ENCODE measurements around the gene CHST15.

Gene CHST15, protein sequence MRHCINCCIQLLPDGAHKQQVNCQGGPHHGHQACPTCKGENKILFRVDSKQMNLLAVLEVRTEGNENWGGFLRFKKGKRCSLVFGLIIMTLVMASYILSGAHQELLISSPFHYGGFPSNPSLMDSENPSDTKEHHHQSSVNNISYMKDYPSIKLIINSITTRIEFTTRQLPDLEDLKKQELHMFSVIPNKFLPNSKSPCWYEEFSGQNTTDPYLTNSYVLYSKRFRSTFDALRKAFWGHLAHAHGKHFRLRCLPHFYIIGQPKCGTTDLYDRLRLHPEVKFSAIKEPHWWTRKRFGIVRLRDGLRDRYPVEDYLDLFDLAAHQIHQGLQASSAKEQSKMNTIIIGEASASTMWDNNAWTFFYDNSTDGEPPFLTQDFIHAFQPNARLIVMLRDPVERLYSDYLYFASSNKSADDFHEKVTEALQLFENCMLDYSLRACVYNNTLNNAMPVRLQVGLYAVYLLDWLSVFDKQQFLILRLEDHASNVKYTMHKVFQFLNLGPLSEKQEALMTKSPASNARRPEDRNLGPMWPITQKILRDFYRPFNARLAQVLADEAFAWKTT

DNA sequence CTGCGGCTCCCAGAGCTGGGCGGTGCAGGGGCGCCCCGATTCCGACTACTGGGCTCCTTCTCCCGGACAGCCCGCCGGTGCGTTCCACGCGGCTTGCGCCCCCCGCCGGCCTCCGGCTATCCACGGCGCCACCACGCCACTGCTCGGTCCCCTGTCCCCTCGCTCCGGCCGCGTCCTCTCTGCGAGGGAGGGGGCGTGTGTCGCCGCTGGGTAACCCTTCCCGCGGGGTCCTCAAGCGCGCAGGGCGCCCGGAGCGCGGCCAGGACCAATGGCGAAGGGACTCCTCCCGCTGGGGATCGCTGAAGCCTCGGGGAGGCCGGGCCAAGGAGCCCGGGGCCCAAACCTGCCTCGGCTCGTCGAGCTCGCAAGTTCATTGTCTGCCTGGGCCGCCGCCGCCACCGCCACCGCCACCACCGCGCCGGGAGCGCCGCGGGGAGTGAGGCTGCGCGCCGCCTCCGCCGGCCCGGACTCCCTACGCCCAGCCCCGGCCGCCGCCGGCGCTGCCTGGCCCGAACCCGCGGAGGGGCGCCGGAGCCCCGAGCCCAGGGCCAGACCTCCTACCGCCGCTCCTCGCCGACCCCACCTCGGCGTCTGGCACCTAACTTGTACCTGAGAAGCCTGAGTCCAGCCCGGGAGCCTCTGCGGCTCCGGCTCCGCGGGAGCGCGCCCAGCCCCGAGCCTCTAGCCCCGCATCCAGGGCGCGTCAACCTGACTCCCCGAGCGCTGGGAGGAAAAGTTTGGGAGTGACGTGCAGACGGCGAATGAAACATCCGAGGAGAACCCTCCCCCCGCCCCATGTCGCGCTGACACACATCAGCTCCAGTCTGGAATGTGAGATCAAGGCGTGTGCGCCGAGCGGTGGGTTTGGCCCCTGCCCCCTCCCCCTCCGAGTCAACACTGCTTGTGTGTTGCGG, at the start of gene CHST15:
Gene CHST15 (minus strand): TSS at position 739 of the 914 bp plus-strand sequence. CDS start 47,386 bp downstream, outside the sequence.
- DNase-seq: peak; percentile 85
- in situ Hi-C loops (cut with HindIII; ENCODE audit: low pct_ligation_motif_present, low pct_unique_long_range_greater_than_20kb, low sequenced_read_pairs): no loop called here

DNA sequence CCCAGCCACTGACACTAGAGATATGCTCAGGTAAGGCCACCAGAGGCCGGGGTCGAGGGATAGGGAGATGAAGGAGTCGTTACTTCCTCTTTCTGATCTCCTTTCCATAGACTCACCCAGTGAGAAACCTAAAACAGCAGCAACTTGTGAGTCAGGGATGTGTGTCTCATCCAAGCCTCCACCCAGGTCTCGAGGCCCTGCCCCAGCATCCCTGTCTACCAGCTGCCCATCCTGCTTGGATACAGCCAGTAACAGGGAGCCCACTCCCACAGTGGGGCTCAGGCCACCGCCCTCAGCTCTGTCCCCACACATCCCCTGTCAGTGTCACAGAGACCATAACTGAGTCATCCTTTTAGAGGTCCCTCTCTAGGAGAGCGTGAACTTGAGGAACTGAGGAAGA, 49.6 kb upstream of the CHST15 start:
- in situ Hi-C loops (cut with HindIII; ENCODE audit: low pct_ligation_motif_present, low pct_unique_long_range_greater_than_20kb, low sequenced_read_pairs): no loop called here
- no peak for DNase-seq

DNA sequence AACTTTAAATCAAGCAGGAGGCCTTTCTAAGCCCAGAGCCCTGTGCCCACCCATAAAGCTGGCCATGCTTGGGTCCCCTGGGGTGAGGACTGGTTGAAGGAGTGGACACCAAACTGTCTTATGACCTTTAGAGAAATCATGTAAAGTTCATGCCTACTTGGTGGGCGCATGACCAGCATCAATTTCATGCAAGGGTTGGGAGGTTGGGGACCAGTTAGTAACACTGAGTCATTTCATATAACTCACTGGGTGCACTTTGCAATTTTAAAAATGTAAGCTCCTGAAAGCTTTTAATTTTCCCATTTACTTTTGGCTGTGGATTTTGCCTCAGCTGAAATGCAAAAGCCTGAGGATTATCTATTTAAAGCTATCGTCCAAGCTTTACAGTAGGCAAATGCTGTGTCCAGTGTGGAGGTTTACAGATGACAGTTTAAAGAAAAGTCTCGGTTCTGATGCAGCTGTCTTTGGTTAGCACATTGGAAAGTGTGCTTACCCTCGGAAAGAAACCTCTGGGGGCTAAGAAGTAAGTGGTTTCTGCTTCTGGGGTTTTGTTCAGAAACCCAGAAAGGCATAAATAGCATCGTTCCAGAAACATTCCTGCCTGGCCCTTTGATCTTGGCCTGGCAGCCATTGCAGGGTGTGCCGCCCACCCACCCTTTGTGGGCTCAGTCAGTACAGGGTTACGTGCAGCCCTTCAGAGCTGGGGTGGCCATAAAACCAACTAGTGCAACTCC, 48.8 kb upstream of the CHST15 start:
- in situ Hi-C loops (cut with HindIII; ENCODE audit: low pct_ligation_motif_present, low pct_unique_long_range_greater_than_20kb, low sequenced_read_pairs): no loop called here
- DNase-seq: no peak

DNA sequence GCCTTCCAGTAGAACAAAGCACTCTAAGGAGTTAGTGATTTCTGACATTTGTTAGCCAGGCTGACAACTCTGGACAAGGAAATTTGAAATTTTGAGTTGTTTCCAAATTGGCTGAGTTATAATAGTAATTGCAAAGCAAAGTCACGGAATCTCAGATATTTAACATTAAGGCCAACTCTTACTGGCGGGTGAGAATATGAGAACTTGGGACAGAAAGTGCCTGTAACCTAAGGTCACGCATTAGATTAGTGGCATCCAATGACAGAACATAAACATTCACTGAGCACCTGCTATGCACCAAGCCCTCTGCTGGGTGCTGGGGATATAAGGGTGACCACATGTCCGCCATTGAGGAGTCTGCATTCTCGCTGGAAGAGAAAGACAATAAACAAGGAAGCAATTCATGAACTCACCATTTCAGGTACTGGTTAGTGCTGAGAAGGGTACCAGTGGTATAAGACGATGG, 45.5 kb upstream of the CHST15 start:
- no peak for DNase-seq
- in situ Hi-C loops (cut with HindIII; ENCODE audit: low pct_ligation_motif_present, low pct_unique_long_range_greater_than_20kb, low sequenced_read_pairs): no loop called here

DNA sequence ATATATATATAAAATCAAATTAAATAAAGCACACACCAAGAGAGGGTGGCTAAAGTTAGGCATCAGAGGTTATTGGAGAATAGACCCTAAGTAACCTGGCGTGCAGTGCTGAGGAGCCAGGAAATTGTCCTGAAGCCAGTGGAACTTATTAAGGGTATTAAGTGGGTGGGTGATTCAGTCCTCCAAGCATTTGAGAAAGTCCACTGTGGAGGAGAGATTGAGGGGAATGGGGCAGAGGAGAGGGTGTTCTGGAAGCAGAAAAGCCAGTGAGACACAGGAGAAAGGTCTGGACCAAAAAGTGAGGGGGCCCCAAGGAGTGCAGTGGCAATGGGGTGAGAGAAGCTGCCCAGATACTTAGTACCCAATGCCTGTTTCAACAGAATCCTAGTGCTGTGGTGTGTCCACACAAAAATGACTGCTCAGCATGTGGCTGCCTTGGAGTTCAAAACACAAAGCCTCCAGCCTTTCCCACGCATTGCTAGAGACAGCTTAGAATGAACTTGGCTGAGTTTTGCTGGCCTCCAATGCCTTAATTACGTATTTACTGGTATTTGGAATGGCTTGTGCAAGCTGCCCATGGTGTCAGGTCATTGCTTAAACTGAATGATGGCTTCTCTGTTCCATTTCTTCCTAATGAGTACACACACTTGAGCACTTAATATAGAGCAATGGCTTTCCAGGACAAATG, 44.9 kb upstream of the CHST15 start:
- DNase-seq: no peak

GRCh38 chr10:124134251-124134893, 41.0 kb upstream of the CHST15 start:
- in situ Hi-C loops (cut with HindIII; ENCODE audit: low pct_ligation_motif_present, low pct_unique_long_range_greater_than_20kb, low sequenced_read_pairs): no loop called here
- no peak for DNase-seq

More for the DNA sequence above, 44.9 kb upstream of the CHST15 start:
- in situ Hi-C loops (cut with HindIII; ENCODE audit: low pct_ligation_motif_present, low pct_unique_long_range_greater_than_20kb, low sequenced_read_pairs): no loop called here

DNA sequence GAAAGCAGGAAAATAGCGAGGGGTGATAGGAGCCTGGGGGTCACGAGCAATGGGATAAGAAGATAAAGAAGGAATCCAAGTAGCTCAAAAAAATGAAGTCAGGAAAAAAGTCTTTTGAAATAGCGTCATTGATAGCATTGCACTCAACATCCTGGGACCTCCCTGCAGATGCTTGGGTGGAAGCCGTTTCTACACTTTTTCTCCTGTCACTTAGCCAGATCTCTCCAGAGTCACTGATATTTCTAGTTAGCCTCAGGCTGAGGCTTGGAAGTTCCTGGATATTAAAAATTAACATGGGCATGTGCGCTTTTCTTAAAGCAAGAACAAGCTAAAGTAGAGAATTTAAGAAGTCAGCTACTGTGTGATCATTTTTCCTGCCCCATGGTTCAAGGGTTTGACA, 39.5 kb upstream of the CHST15 start:
- in situ Hi-C loops (cut with HindIII; ENCODE audit: low pct_ligation_motif_present, low pct_unique_long_range_greater_than_20kb, low sequenced_read_pairs): no loop called here
- DNase-seq: no peak

DNA sequence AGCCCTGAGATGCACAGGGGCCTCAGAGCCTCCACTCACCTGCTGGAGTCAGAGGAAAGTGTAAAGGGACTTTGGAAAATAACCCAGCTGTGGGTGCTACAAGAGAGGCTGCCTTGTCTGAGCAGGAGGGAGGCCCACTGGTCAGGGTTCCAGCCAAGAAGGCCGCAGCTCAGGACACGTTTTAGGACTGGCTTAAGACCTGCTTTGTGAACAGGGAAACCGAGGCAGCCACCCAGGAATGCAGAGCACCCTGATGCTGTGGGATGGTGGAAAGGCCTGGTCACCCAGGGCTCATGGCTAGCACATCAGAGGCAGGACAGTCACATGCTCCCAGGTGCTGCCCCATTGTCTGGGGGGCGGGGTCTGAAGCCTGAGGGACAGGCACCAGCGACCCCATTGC, 38.9 kb upstream of the CHST15 start:
- no peak for DNase-seq
- in situ Hi-C loops (cut with HindIII; ENCODE audit: low pct_ligation_motif_present, low pct_unique_long_range_greater_than_20kb, low sequenced_read_pairs): no loop called here

GRCh38 chr10:124131172-124131571, 37.8 kb upstream of the CHST15 start:
- in situ Hi-C loops (cut with HindIII; ENCODE audit: low pct_ligation_motif_present, low pct_unique_long_range_greater_than_20kb, low sequenced_read_pairs): no loop called here
- DNase-seq: no peak

- no peak for DNase-seq
- in situ Hi-C loops (cut with HindIII; ENCODE audit: low pct_ligation_motif_present, low pct_unique_long_range_greater_than_20kb, low sequenced_read_pairs): no loop called here
Measured at GRCh38 chr10:124130198-124130900, 37.0 kb upstream of the CHST15 start.

GRCh38 chr10:124129471-124129870, 36.1 kb upstream of the CHST15 start:
- in situ Hi-C loops (cut with HindIII; ENCODE audit: low pct_ligation_motif_present, low pct_unique_long_range_greater_than_20kb, low sequenced_read_pairs): no loop called here
- no peak for DNase-seq

- in situ Hi-C loops (cut with HindIII; ENCODE audit: low pct_ligation_motif_present, low pct_unique_long_range_greater_than_20kb, low sequenced_read_pairs): no loop called here
- DNase-seq: no peak
Measured at GRCh38 chr10:124128811-124129145, 35.4 kb upstream of the CHST15 start.

- no peak for DNase-seq
- in situ Hi-C loops (cut with HindIII; ENCODE audit: low pct_ligation_motif_present, low pct_unique_long_range_greater_than_20kb, low sequenced_read_pairs): no loop called here
Measured at GRCh38 chr10:124127965-124128810, 34.8 kb upstream of the CHST15 start.

- DNase-seq: no peak
- in situ Hi-C loops (cut with HindIII; ENCODE audit: low pct_ligation_motif_present, low pct_unique_long_range_greater_than_20kb, low sequenced_read_pairs): no loop called here
Measured at GRCh38 chr10:124127563-124127962, 34.2 kb upstream of the CHST15 start.

DNA sequence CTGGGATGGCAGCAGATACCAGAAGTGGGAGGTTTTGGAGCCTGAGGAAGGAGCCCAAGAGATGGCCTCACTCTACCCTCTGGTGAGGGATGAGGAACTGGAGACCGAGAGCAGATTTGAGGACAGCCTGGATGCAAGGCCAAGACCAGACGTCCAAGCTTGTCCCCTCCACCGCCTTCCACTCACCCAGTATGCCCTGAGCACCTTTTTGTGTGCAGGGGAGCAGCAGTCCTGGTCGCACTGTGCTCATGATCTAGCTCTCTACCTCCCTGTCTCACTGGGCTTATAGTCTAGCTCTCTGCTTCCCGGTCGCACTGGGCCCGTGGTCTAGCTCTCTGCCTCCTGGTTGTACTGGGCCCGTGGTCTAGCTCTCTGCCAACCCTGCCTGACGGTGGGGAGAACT, 33.6 kb upstream of the CHST15 start:
- DNase-seq: no peak
- in situ Hi-C loops (cut with HindIII; ENCODE audit: low pct_ligation_motif_present, low pct_unique_long_range_greater_than_20kb, low sequenced_read_pairs): no loop called here

Data from ACHN (cell line).